ENCODE measurements around the gene SYNGR3.

GRCh38 chr16:1973461-1974156, 16.2 kb upstream of the SYNGR3 start:
- TF ChIP-seq, protein P1, sequence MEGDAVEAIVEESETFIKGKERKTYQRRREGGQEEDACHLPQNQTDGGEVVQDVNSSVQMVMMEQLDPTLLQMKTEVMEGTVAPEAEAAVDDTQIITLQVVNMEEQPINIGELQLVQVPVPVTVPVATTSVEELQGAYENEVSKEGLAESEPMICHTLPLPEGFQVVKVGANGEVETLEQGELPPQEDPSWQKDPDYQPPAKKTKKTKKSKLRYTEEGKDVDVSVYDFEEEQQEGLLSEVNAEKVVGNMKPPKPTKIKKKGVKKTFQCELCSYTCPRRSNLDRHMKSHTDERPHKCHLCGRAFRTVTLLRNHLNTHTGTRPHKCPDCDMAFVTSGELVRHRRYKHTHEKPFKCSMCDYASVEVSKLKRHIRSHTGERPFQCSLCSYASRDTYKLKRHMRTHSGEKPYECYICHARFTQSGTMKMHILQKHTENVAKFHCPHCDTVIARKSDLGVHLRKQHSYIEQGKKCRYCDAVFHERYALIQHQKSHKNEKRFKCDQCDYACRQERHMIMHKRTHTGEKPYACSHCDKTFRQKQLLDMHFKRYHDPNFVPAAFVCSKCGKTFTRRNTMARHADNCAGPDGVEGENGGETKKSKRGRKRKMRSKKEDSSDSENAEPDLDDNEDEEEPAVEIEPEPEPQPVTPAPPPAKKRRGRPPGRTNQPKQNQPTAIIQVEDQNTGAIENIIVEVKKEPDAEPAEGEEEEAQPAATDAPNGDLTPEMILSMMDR (optimal IDR thresholded peaks at IDR 0.05 in 1 of 3, IDR thresholded peaks at IDR 0.05 in 1 of 3, conservative IDR thresholded peaks at IDR 0.05 in 1 of 3; ENCODE audit: extremely low read depth in 1 of 3, insufficient read depth in 2 of 3, low read length in 3 of 3) = no peak
- no peak for TF ChIP-seq EZH2 (IDR thresholded peaks at IDR 0.05; ENCODE audit: low read length)
